H1 (cell line): ENCODE data around the gene SURF4. TPM values are rescaled to one million over a fixed set of nuclear protein-coding genes. Genes with fewer than 3 reads are reported as not detected.

ENCODE experiments used
- E2F6 ChIP-seq: IDR thresholded peaks from 2 replicates; pipeline ENCODE4 v1.6.1; 2012; ENCODE audit warnings: inconsistent platforms
- JUN ChIP-seq: IDR thresholded peaks from 2 replicates; pipeline ENCODE4 v1.6.1; 2011; ENCODE audit warnings: low read depth, mild to moderate bottlenecking, improper control_type of control experiment, low read length
- MAFK ChIP-seq: IDR thresholded peaks from 2 replicates; pipeline ENCODE4 v1.6.1; 2012; ENCODE audit warnings: low read depth, mild to moderate bottlenecking, improper control_type of control experiment, low read length
- PHF8 ChIP-seq: fragments of 200-600 bp; sonication (generic); conservative IDR thresholded peaks from 2 replicates; pipeline ENCODE4 v1.7.1; 2012; ENCODE audit warnings: low read depth, mild to moderate bottlenecking, inconsistent platforms, low read length, moderate library complexity
- RFX5 ChIP-seq: IDR thresholded peaks from 2 replicates; pipeline ENCODE4 v1.6.1; 2011; ENCODE audit warnings: low read depth, low read length, improper control_type of control experiment, borderline replicate concordance
- polyA plus RNA-seq, 7 experiments: library from polyadenylated mRNA; depleted of rRNA in 3 of 7; stranded (reverse) in 5 of 7; unstranded in 2 of 7; fragments of >200 nt in 5 of 7; fragments of 200-250 nt in 2 of 7; gene quantifications; 1 replicate in 5 of 7; 2 replicates in 1 of 7; 4 replicates in 1 of 7; pipeline versions ENCODE4 v1.2.1 to v1.2.3, GENCODE V29; 2011 to 2013; ENCODE audit warnings: missing spikeins in 2 of 7, mixed read lengths in 2 of 7
- total RNA-seq: library from RNA; stranded (reverse); fragmentation: NEBNext Ultra II Directional; extraction: Animal tissue kit (Norgen Biotek cat#: 25700); gene quantifications from 2 replicates; pipeline ENCODE4 v1.2.1, GENCODE V29; 2021

The SURF4 gene
- total and polyA plus RNA-seq, 2 of the 8 experiments (the other 6 are each of a cell fraction or from before 2014, with no cell fraction given), result 176 to 182 TPM

DNA sequence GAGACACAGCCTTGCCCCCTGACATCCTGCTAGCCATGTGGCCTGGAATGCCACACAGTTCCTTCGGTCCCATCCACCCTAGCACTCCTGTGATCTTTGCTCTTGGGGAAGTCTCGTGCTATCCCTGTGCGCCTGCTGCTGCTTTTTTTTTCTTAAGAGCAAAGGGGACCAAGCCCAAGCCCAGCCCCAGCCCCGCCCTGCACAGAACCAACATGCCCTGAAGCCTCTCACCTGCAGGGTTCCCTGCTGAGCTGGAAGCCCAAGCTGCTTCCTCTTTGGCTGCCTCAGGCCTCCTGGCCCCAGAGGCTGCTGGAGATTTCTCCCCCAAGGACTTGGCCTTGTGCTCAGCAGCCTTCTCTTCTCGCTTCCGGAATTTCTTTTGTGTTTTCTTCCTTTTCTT, 41.7 kb downstream of the SURF4 start (continued):
- TF ChIP-seq PHF8, result no peak
- no peak for TF ChIP-seq JUN
- TF ChIP-seq RFX5, result no peak
- no peak for TF ChIP-seq E2F6
- no peak for TF ChIP-seq MAFK
